GM21390 (cell line): ENCODE measurements around the gene HBB.

Experiments
- ATAC-seq: cut with Tn5 transposase; IDR thresholded peaks from one replicate; pipeline ENCODE4 v1.9.1; 2021; ENCODE audit not compliant: unreplicated experiment

Gene HBB

GRCh38 chr11:5247472-5248192 is 20.8 kb upstream of the HBB start:
- ATAC-seq, result no peak

- no peak for ATAC-seq
Measured at GRCh38 chr11:5246772-5247471, 20.1 kb upstream of the HBB start.

GRCh38 chr11:5245155-5245554 is 18.3 kb upstream of the HBB start:
- no peak for ATAC-seq

GRCh38 chr11:5243816-5244180 is 16.9 kb upstream of the HBB start:
- no peak for ATAC-seq

- ATAC-seq, result peak; percentile 68
Measured at GRCh38 chr11:5242933-5243815, 16.3 kb upstream of the HBB start.

GRCh38 chr11:5242208-5242607 is 15.3 kb upstream of the HBB start:
- no peak for ATAC-seq

GRCh38 chr11:5241458-5241857 is 14.6 kb upstream of the HBB start:
- ATAC-seq, result no peak

- ATAC-seq, result no peak
Measured at GRCh38 chr11:5240458-5240857, 13.6 kb upstream of the HBB start.

GRCh38 chr11:5240056-5240455 is 13.2 kb upstream of the HBB start:
- ATAC-seq, result no peak

- ATAC-seq, result no peak
Measured at GRCh38 chr11:5239046-5239445, 12.2 kb upstream of the HBB start.

GRCh38 chr11:5238486-5238885 is 11.6 kb upstream of the HBB start:
- ATAC-seq, result no peak

GRCh38 chr11:5237420-5237819 is 10.5 kb upstream of the HBB start:
- ATAC-seq, result no peak

GRCh38 chr11:5235364-5236095 is 8.7 kb upstream of the HBB start:
- ATAC-seq, result no peak

- ATAC-seq, result peak; percentile 91
Measured at GRCh38 chr11:5234381-5234834, 7.5 kb upstream of the HBB start, which contains the start of gene HBD. HBD (minus strand) TSS chr11:5234483; CDS start chr11:5234433, 50 bp downstream.

GRCh38 chr11:5233307-5233706 is 6.4 kb upstream of the HBB start:
- no peak for ATAC-seq

- ATAC-seq, result no peak
Measured at GRCh38 chr11:5232821-5233220, 6.0 kb upstream of the HBB start.

GRCh38 chr11:5232176-5232575 is 5.3 kb upstream of the HBB start:
- no peak for ATAC-seq

GRCh38 chr11:5231111-5231510 is 4.2 kb upstream of the HBB start:
- no peak for ATAC-seq

GRCh38 chr11:5230266-5230665 is 3.4 kb upstream of the HBB start:
- ATAC-seq, result no peak

- no peak for ATAC-seq
Measured at GRCh38 chr11:5229796-5230195, 2.9 kb upstream of the HBB start.

GRCh38 chr11:5229356-5229755 is 2.5 kb upstream of the HBB start:
- ATAC-seq, result peak; percentile 38
